ENCODE data around the gene NUP93. TPM values are rescaled to one million over a fixed set of nuclear protein-coding genes. Genes with fewer than 3 reads are reported as not detected.

Gene NUP93
- total and polyA plus RNA-seq, 2 of the 8 experiments (the other 6 are each of a cell fraction or from before 2014, with no cell fraction given) = 147 to 201 TPM

DNA sequence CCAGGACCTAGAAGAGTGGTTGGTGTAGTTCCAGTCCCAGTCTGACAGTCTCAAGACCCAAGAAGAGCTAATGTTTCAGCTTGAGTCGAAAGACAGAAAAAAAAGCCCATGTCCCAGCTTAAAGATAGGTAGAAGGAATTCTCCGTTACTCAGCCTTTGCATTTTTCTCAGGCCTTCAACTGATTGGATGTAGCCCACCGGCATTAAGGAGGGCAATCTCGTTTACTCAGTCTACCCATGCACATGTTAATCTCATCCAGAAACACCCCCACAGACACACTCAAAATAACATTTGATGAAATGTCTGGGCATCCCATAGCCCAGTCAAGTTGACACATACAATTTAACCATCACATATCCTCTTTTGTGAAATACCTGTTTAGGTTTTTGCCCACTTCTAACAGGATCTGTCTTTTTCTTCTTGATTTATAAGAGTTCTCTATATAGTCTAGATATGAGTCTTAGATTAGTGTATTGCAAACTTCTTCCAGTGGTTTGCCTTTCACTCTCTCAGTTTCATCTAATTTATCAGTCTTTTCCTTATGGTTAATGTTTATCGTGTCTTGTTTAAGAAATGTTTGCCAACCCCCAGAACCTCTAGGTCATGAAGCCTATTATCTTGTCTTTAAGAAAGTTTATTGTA, 7.6 kb upstream of the NUP93 start:
- Histone ChIP-seq H3K56ac (replicated peaks; ENCODE audit: insufficient read length, low read depth, low read length) (no peak overlapping the region), H3K4me1 (replicated peaks in 1 of 4; ENCODE audit: control insufficient read depth in 3 of 4, insufficient read depth in 4 of 4, low read length in 3 of 4) (no peaks in the 10 kb centered on the region), H3K79me2 (ENCODE audit: control insufficient read depth in 1 of 2, insufficient read depth in 2 of 2, low read length in 2 of 2) (no peaks in the 10 kb centered on the region), H3K36me3 (ENCODE audit: control insufficient read depth in 2 of 4, insufficient read depth in 4 of 4, low read length in 3 of 4) (no peaks in the 10 kb centered on the region), H3K27me3 (replicated peaks in 1 of 4; ENCODE audit: control insufficient read depth in 3 of 4, extremely low read depth in 1 of 4, insufficient read depth in 3 of 4, low read length in 3 of 4) (no peaks in the 10 kb centered on the region), H4K20me1 (replicated peaks in 1 of 2; ENCODE audit: control insufficient read depth in 1 of 2, insufficient read depth in 2 of 2, low read length in 2 of 2) (no peaks in the 10 kb centered on the region), H3K4me2 (ENCODE audit: insufficient read depth in 1 of 2, low read depth in 2 of 2, low read length in 2 of 2) (no peak overlapping the region), H3K18ac (ENCODE audit: extremely low read depth, low read length) (no peak overlapping the region), H2BK15ac (ENCODE audit: low read length) (no peak overlapping the region), H2AK5ac (ENCODE audit: low read depth, low read length) (no peak overlapping the region), H2BK120ac (replicated peaks; ENCODE audit: low read depth, low read length) (no peak overlapping the region), H2BK20ac (ENCODE audit: low read length) (no peak overlapping the region), H2BK12ac (ENCODE audit: low read depth, low read length) (no peak overlapping the region), H3K9ac (replicated peaks in 1 of 4; ENCODE audit: extremely low read depth in 1 of 4, low read depth in 3 of 4, low read length in 3 of 4) (no peak overlapping the region; a peak in 1 of 7 replicates), H3K9me3 (ENCODE audit: insufficient read depth in 2 of 2, low read depth in 1 of 2, low read length in 1 of 2) (no peaks in the 10 kb centered on the region), H4K8ac (ENCODE audit: extremely low read depth, insufficient read depth, low read length) (no peak overlapping the region), H3K14ac (ENCODE audit: insufficient read length) (no peak overlapping the region), H4K5ac (ENCODE audit: insufficient read length, low read depth, low read length) (no peak overlapping the region), H3K4ac (replicated peaks; ENCODE audit: insufficient read length, low read depth, low read length) (no peak overlapping the region), H3K79me1 (ENCODE audit: low read depth, low read length) (no peaks in the 10 kb centered on the region), H3K27ac (ENCODE audit: low read depth, low read length) (no peak overlapping the region), H4K91ac (replicated peaks; ENCODE audit: insufficient read length, low read length) (no peak overlapping the region), H2BK5ac (ENCODE audit: low read depth, low read length) (no peak overlapping the region), H3K23me2 (ENCODE audit: low read depth, low read length) (no peaks in the 10 kb centered on the region), H2AFZ (ENCODE audit: low read length) (no peak overlapping the region), H3K4me3 (ENCODE audit: extremely low read depth in 1 of 4, insufficient read depth in 2 of 4, low read depth in 3 of 4, low read length in 4 of 4) (no peak overlapping the region), H3K23ac (ENCODE audit: insufficient read length) (no peak overlapping the region)
- CTCF ChIA-PET (ENCODE audit: partially characterized antibody) = interaction anchor here (0.6 kb wide), 1 partner anchor 10 kb away, joined by 3 read pairs; no protein-coding TSS in a partner anchor
- no peak for FAIRE-seq
- POLR2A ChIA-PET (ENCODE audit: partially characterized antibody) = interaction anchor here (0.6 kb wide), 1 partner anchor 39 kb away, joined by 3 read pairs; no protein-coding TSS in a partner anchor
- DNase-seq (ENCODE audit: low read depth in 1 of 2, low spot score in 2 of 2) = no peak
- TF ChIP-seq JUND (IDR thresholded peaks at IDR 0.05; ENCODE audit: low read length) = no peak
- TF ChIP-seq POLR2AphosphoS5 (IDR thresholded peaks at IDR 0.05; ENCODE audit: low read depth, low read length) = no peak
- no peak for TF ChIP-seq GTF2F1 (IDR thresholded peaks at IDR 0.05; ENCODE audit: borderline replicate concordance, low read depth, low read length)
- no peak for TF ChIP-seq CHD1 (IDR thresholded peaks at IDR 0.05; ENCODE audit: low read depth, low read length)
- TF ChIP-seq RFX5 (IDR thresholded peaks at IDR 0.05; ENCODE audit: borderline replicate concordance, low read depth, low read length) = no peak
- no peak for TF ChIP-seq POU5F1 (IDR thresholded peaks at IDR 0.05; ENCODE audit: low read depth, low read length)
- TF ChIP-seq SRF (IDR thresholded peaks at IDR 0.05; ENCODE audit: low read depth, low read length) = no peak
- TF ChIP-seq PHF8 (conservative IDR thresholded peaks at IDR 0.05; ENCODE audit: low read depth, low read length) = no peak
- TF ChIP-seq, protein P1, sequence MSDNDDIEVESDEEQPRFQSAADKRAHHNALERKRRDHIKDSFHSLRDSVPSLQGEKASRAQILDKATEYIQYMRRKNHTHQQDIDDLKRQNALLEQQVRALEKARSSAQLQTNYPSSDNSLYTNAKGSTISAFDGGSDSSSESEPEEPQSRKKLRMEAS (IDR thresholded peaks at IDR 0.05) = no peak
- TF ChIP-seq KDM5A (IDR thresholded peaks at IDR 0.05; ENCODE audit: low read length) = no peak
- 77% methylated on average over 4 of the region's 5 CpGs; no CpG with 5 or more reads in 1 of the 2 experiments for WGBS, 2 experiments (ENCODE audit: extremely low coverage in 1 of 2, insufficient coverage in 1 of 2, insufficient read length in 1 of 2, insufficient replicate concordance in 2 of 2, low coverage in 1 of 2, low lambda C conversion rate in 2 of 2, missing lambda C conversion rate in 1 of 2)

All from H1 (cell line).